ENCODE results near the gene ANGPT4. TPM values are rescaled to one million over a fixed set of nuclear protein-coding genes. Genes with fewer than 3 reads are reported as not detected.

Gene ANGPT4
- total and polyA plus RNA-seq, 2 of the 8 experiments (the other 6 are each of a cell fraction or from before 2014, with no cell fraction given) = 0.07 to 0.33 TPM

GRCh38 chr20:889932-890463 lies 26.1 kb downstream of the ANGPT4 start:
- H3K23me2 ChIP-seq (ENCODE audit: low read depth, low read length) = no peaks in the 10 kb centered on the region
- DNase-seq (ENCODE audit: low read depth in 1 of 2, low spot score in 2 of 2) = no peak
- TF ChIP-seq GTF2F1 (IDR thresholded peaks at IDR 0.05; ENCODE audit: borderline replicate concordance, low read depth, low read length) (no peak), MAX (IDR thresholded peaks at IDR 0.05) (no peak), RAD21 (IDR thresholded peaks at IDR 0.05 in 1 of 2, conservative IDR thresholded peaks at IDR 0.05 in 1 of 2; ENCODE audit: low read depth in 2 of 2, low read length in 2 of 2) (peak in 1 of 2 experiments; percentile 8; a peak in 1 of 4 replicates)

More at GRCh38 chr20:889932-890463, 26.1 kb downstream of the ANGPT4 start:
- WGBS, 2 experiments (ENCODE audit: extremely low coverage in 1 of 2, insufficient coverage in 1 of 2, insufficient read length in 1 of 2, insufficient replicate concordance in 2 of 2, low coverage in 1 of 2, low lambda C conversion rate in 2 of 2, missing lambda C conversion rate in 1 of 2) = 73% methylated on average over 6 of the region's 10 CpGs; no CpG with 5 or more reads in 1 of the 2 experiments
- Histone ChIP-seq H2BK15ac (ENCODE audit: low read length) (no peak overlapping the region), H3K36me3 (ENCODE audit: control insufficient read depth in 2 of 4, insufficient read depth in 4 of 4, low read length in 3 of 4) (no peaks in the 10 kb centered on the region), H3K27me3 (replicated peaks in 1 of 4; ENCODE audit: control insufficient read depth in 3 of 4, extremely low read depth in 1 of 4, insufficient read depth in 3 of 4, low read length in 3 of 4) (peaks cover 0 to 4% (median 3%) of the 10 kb centered on the region in 4 experiments; a peak in 6 of 7 replicates), H4K5ac (ENCODE audit: insufficient read length, low read depth, low read length) (no peak overlapping the region), H4K91ac (replicated peaks; ENCODE audit: insufficient read length, low read length) (no peak overlapping the region), H3K27ac (ENCODE audit: low read depth, low read length) (no peak overlapping the region), H3K18ac (ENCODE audit: extremely low read depth, low read length) (no peak overlapping the region), H3K4me2 (ENCODE audit: insufficient read depth in 1 of 2, low read depth in 2 of 2, low read length in 2 of 2) (no peak overlapping the region), H4K8ac (ENCODE audit: extremely low read depth, insufficient read depth, low read length) (0 out of 2 replicates have a peak overlapping the region, but pooled peaks have one; percentile 36), H2BK5ac (ENCODE audit: low read depth, low read length) (no peak overlapping the region), H2AK5ac (ENCODE audit: low read depth, low read length) (no peak overlapping the region), H3K9ac (replicated peaks in 1 of 4; ENCODE audit: extremely low read depth in 1 of 4, low read depth in 3 of 4, low read length in 3 of 4) (no peak overlapping the region), H3K79me1 (ENCODE audit: low read depth, low read length) (no peaks in the 10 kb centered on the region), H2BK20ac (ENCODE audit: low read length) (no peak overlapping the region), H3K14ac (ENCODE audit: insufficient read length) (no peak overlapping the region), H3K56ac (replicated peaks; ENCODE audit: insufficient read length, low read depth, low read length) (no peak overlapping the region), H4K20me1 (replicated peaks in 1 of 2; ENCODE audit: control insufficient read depth in 1 of 2, insufficient read depth in 2 of 2, low read length in 2 of 2) (no peaks in the 10 kb centered on the region), H2BK12ac (ENCODE audit: low read depth, low read length) (no peak overlapping the region), H3K4me1 (replicated peaks in 1 of 4; ENCODE audit: control insufficient read depth in 3 of 4, insufficient read depth in 4 of 4, low read length in 3 of 4) (peaks cover 0 to 3% (median 0%) of the 10 kb centered on the region in 4 experiments; a peak in 2 of 7 replicates), H3K79me2 (ENCODE audit: control insufficient read depth in 1 of 2, insufficient read depth in 2 of 2, low read length in 2 of 2) (no peaks in the 10 kb centered on the region), H3K23ac (ENCODE audit: insufficient read length) (no peak overlapping the region), H3K9me3 (ENCODE audit: insufficient read depth in 2 of 2, low read depth in 1 of 2, low read length in 1 of 2) (no peaks in the 10 kb centered on the region), H3K4me3 (ENCODE audit: extremely low read depth in 1 of 4, insufficient read depth in 2 of 4, low read depth in 3 of 4, low read length in 4 of 4) (no peak overlapping the region), H2BK120ac (replicated peaks; ENCODE audit: low read depth, low read length) (no peak overlapping the region), H2AFZ (ENCODE audit: low read length) (no peak overlapping the region), H3K4ac (replicated peaks; ENCODE audit: insufficient read length, low read depth, low read length) (no peak overlapping the region)
- no peak for FAIRE-seq
- POLR2A ChIA-PET (ENCODE audit: partially characterized antibody) = no interaction called here
- CTCF ChIA-PET (ENCODE audit: partially characterized antibody) = interaction anchor here (0.6 to 14.5 kb wide), 8 partner anchors 16 to 96 kb away, joined by 3 to 191 read pairs (median 6); no protein-coding TSS in a partner anchor
